Ovary (tissue), 3 donors: ENCODE data around the gene SSH3.

Experiments
- POLR2A ChIP-seq: fragments of 450-650 bp; IDR thresholded peaks from one replicate; pipeline ENCODE4 v1.6.1; 2017; ENCODE audit warnings: antibody characterized with exemption, mild to moderate bottlenecking, moderate library complexity
- TF ChIP-seq, protein P1 (sequence below), 3 donors: fragments of 450-650 bp in 2 of 3; fragments of 200-600 bp in 1 of 3; IDR thresholded peaks; one replicate each; pipeline versions ENCODE4 v1.5.1 to v1.8.0; 2016 to 2022; ENCODE audit warnings: antibody characterized with exemption in 3 of 3, mild to moderate bottlenecking in 1 of 3
- donor health status: DM: no; HTN: no; CAD: no.

DNA sequence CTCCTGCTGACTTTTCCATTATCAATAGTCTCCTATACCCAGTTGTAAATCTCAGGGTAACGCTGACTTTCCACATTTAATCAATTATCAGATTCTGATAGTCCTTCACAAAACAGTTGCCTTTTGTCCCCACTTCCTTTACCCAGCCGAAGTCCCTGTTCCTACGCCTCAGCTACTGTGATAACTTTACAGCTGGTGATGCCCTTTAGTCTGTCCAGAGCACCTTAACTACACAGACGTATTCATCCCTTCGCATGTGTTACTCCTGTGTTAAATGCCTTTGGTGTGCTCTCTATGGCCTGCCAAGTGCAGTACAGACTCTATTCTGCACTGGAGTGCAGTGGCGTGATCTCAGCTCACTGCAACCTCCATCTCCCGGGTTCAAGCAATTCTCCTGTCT, 20.2 kb downstream of the SSH3 start:
- TF ChIP-seq POLR2A, result no peak
- TF ChIP-seq, protein P1, sequence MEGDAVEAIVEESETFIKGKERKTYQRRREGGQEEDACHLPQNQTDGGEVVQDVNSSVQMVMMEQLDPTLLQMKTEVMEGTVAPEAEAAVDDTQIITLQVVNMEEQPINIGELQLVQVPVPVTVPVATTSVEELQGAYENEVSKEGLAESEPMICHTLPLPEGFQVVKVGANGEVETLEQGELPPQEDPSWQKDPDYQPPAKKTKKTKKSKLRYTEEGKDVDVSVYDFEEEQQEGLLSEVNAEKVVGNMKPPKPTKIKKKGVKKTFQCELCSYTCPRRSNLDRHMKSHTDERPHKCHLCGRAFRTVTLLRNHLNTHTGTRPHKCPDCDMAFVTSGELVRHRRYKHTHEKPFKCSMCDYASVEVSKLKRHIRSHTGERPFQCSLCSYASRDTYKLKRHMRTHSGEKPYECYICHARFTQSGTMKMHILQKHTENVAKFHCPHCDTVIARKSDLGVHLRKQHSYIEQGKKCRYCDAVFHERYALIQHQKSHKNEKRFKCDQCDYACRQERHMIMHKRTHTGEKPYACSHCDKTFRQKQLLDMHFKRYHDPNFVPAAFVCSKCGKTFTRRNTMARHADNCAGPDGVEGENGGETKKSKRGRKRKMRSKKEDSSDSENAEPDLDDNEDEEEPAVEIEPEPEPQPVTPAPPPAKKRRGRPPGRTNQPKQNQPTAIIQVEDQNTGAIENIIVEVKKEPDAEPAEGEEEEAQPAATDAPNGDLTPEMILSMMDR (IDR thresholded peaks at IDR 0.05), result no peak
